ENCODE measurements around the gene KIRREL3.

KIRREL3 gene

DNA sequence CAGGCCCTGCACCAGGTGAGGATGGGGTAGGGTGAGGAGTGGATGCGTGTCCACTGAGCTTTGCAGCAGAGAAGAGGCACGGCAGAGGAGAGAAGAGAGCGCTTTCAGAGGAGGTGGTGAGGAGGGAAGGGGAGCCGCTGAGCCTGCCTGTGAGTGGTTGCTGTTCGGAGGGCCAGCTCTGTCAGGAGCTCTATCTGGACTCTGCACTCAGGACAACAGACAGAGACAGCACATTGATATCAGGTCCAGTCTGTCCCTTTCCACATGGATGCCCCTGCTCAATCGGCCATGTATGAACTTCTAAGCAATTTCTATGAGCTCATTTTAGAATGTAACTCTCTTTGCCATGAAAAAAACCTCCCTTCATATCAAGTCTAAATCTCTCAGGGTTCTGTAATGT, 158.6 kb downstream of the KIRREL3 start:
- H3K4me3 ChIP-seq (IDR thresholded peaks at IDR 0.05; ENCODE audit: insufficient read depth, low read depth, low read length) = no peak overlapping the region
- H3K27me3 ChIP-seq (ENCODE audit: insufficient read depth, low read depth) = no peaks in the 10 kb centered on the region
- H2AFZ ChIP-seq (ENCODE audit: low read depth) = no peak overlapping the region
- TF ChIP-seq, protein P1, sequence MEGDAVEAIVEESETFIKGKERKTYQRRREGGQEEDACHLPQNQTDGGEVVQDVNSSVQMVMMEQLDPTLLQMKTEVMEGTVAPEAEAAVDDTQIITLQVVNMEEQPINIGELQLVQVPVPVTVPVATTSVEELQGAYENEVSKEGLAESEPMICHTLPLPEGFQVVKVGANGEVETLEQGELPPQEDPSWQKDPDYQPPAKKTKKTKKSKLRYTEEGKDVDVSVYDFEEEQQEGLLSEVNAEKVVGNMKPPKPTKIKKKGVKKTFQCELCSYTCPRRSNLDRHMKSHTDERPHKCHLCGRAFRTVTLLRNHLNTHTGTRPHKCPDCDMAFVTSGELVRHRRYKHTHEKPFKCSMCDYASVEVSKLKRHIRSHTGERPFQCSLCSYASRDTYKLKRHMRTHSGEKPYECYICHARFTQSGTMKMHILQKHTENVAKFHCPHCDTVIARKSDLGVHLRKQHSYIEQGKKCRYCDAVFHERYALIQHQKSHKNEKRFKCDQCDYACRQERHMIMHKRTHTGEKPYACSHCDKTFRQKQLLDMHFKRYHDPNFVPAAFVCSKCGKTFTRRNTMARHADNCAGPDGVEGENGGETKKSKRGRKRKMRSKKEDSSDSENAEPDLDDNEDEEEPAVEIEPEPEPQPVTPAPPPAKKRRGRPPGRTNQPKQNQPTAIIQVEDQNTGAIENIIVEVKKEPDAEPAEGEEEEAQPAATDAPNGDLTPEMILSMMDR (conservative IDR thresholded peaks at IDR 0.05; ENCODE audit: low read depth, low read length) = no peak
- peaks cover 14% of the 10 kb centered on the region for H3K4me1 ChIP-seq (ENCODE audit: low read depth, poor library complexity, severe bottlenecking)
- no peak overlapping the region for H3K9ac ChIP-seq
- no peak overlapping the region for H3K4me2 ChIP-seq
- H3K79me2 ChIP-seq (ENCODE audit: insufficient read depth, low read depth) = no peaks in the 10 kb centered on the region
- no peak overlapping the region for H3K27ac ChIP-seq
- no peaks in the 10 kb centered on the region for H3K36me3 ChIP-seq (ENCODE audit: insufficient read depth)
- H4K20me1 ChIP-seq (ENCODE audit: insufficient read depth) = no peaks in the 10 kb centered on the region

DNA sequence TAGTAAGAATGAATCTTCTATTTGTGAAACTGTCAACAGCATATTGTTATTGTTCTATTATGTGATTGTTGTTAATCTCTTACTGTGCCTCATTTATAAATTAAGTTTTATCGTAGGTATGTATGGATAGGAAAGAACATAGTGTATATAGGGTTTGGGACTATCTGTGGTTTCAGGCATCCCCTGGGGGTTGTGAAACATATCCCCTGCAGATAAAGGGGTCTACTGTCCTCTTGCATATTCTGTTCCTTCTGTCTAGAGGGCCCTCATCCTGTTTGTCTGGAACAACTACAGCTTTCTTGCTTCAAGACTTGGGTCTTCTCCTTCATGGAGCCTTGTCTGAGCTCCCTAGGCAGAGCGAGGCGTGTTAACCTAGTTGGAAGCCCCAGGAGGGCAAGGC, 159.6 kb downstream of the KIRREL3 start:
- no peak overlapping the region for H3K27ac ChIP-seq

DNA sequence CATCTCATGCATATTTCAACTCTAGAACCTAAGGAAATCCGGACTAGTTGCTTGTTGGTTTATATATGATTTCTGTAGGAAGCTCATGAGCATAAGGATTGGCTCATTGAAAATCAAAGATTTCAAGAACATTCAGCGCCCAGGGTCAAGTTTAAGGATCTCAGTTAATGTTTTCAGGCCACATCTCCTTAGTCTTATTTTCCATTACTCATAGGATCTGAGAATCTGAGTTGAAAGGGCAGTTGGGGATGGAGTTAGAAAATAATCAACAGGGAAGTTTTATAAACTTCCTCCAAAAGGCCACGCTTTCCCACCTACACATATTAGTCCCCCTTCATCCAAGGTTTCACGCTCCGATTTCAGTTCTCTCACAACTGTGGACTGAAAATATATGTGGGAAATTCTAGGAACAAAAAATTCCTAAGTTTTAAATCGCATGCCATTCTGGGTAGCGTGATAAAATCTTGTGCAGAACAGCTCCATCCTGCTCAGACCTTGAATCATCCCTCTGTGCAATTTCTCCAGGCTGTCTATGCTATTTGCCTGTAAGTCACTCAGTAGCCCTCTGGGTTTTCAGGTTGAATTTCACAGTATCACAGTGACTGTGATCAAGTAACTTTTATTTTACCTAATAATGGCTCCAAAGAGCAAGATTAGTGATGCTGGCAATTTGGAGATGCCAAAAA, 160.2 kb downstream of the KIRREL3 start:
- H4K20me1 ChIP-seq (ENCODE audit: insufficient read depth) = no peaks in the 10 kb centered on the region
- TF ChIP-seq, protein P1 (conservative IDR thresholded peaks at IDR 0.05; ENCODE audit: low read depth, low read length) = no peak
- peaks cover 9% of the 10 kb centered on the region for H3K4me1 ChIP-seq (ENCODE audit: low read depth, poor library complexity, severe bottlenecking)
- H3K4me2 ChIP-seq = no peak overlapping the region
- H3K4me3 ChIP-seq (IDR thresholded peaks at IDR 0.05; ENCODE audit: insufficient read depth, low read depth, low read length) = no peak overlapping the region
- H2AFZ ChIP-seq (ENCODE audit: low read depth) = no peak overlapping the region
- H3K27ac ChIP-seq = no peak overlapping the region
- H3K27me3 ChIP-seq (ENCODE audit: insufficient read depth, low read depth) = no peaks in the 10 kb centered on the region
- no peaks in the 10 kb centered on the region for H3K36me3 ChIP-seq (ENCODE audit: insufficient read depth)
- H3K9ac ChIP-seq = no peak overlapping the region
- no peaks in the 10 kb centered on the region for H3K79me2 ChIP-seq (ENCODE audit: insufficient read depth, low read depth)

More for the DNA sequence above, 159.6 kb downstream of the KIRREL3 start:
- Histone ChIP-seq H4K20me1 (ENCODE audit: insufficient read depth) (no peaks in the 10 kb centered on the region), H3K4me1 (ENCODE audit: low read depth, poor library complexity, severe bottlenecking) (peaks cover 14% of the 10 kb centered on the region), H2AFZ (ENCODE audit: low read depth) (no peak overlapping the region), H3K79me2 (ENCODE audit: insufficient read depth, low read depth) (no peaks in the 10 kb centered on the region), H3K27me3 (ENCODE audit: insufficient read depth, low read depth) (no peaks in the 10 kb centered on the region), H3K4me3 (IDR thresholded peaks at IDR 0.05; ENCODE audit: insufficient read depth, low read depth, low read length) (no peak overlapping the region), H3K36me3 (ENCODE audit: insufficient read depth) (no peaks in the 10 kb centered on the region), H3K9ac (no peak overlapping the region), H3K4me2 (no peak overlapping the region)
- TF ChIP-seq, protein P1 (conservative IDR thresholded peaks at IDR 0.05; ENCODE audit: low read depth, low read length) = no peak

DNA sequence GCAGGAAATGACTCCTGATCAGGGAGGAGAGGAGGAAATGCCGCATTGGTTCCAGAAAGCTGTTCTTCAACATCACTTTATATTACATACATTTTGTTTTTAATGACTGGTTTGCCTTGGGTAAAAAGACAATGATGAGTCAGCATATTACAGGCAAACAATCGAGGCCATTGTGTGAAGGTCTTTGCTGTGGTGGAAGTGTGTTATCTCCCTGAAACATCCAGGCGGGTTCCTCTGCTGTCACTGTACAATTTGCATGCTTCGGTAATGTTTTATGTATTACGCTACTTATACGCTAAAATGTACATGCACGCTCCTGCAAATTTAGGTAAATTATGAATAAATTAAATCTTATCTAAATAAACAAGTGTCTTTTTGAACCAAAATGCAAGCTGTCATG, 161.1 kb downstream of the KIRREL3 start:
- H3K4me2 ChIP-seq = no peak overlapping the region
- H3K27ac ChIP-seq = no peak overlapping the region

More for the DNA sequence above, 161.1 kb downstream of the KIRREL3 start:
- Histone ChIP-seq H3K4me1 (ENCODE audit: low read depth, poor library complexity, severe bottlenecking) (peaks cover under 1% of the 10 kb centered on the region), H2AFZ (ENCODE audit: low read depth) (no peak overlapping the region), H3K9ac (no peak overlapping the region), H3K79me2 (ENCODE audit: insufficient read depth, low read depth) (no peaks in the 10 kb centered on the region), H4K20me1 (ENCODE audit: insufficient read depth) (no peaks in the 10 kb centered on the region), H3K4me3 (IDR thresholded peaks at IDR 0.05; ENCODE audit: insufficient read depth, low read depth, low read length) (no peak overlapping the region), H3K36me3 (ENCODE audit: insufficient read depth) (no peaks in the 10 kb centered on the region), H3K27me3 (ENCODE audit: insufficient read depth, low read depth) (no peaks in the 10 kb centered on the region)
- TF ChIP-seq, protein P1 (conservative IDR thresholded peaks at IDR 0.05; ENCODE audit: low read depth, low read length) = no peak
